Esophagus squamous epithelium (tissue), 5 donors: ENCODE results near the gene MAML3. TPM values are rescaled to one million over a fixed set of nuclear protein-coding genes. Genes with fewer than 3 reads are reported as not detected.
A peak's percentile ranks its signal among the peaks of the same experiment; 100 is the strongest.

ENCODE experiments used
- DNase-seq: peaks from one replicate; lab custom pipeline; 2025; lab: John Stamatoyannopoulos, UW
- H3K27ac ChIP-seq, 4 donors: fragments of 200-600 bp; sonication (generic); one replicate each; pipeline ENCODE4 v1.5.1; 2016 to 2019; ENCODE audit warnings: mild to moderate bottlenecking in 1 of 4
- H3K27me3 ChIP-seq, 4 donors: fragments of 200-600 bp; sonication (generic); 1 replicate in 3 of 4; 2 replicates in 1 of 4; pipeline versions ENCODE4 v1.5.1 to v1.6.0; 2017 to 2021; ENCODE audit warnings: antibody characterized with exemption in 1 of 4
- H3K36me3 ChIP-seq, 3 donors: fragments of 200-600 bp; sonication (generic); one replicate each; pipeline ENCODE4 v1.5.1; 2016 to 2019
- H3K4me1 ChIP-seq, 3 donors: fragments of 200-600 bp; sonication (generic); one replicate each; pipeline ENCODE4 v1.5.1; 2017 to 2019
- H3K4me3 ChIP-seq, 4 donors: fragments of 200-600 bp; sonication (generic); 1 replicate in 3 of 4; 2 replicates in 1 of 4; pipeline ENCODE4 v1.5.1; 2016 to 2019; ENCODE audit warnings: mild to moderate bottlenecking in 2 of 4, moderate library complexity in 1 of 4
- H3K9me3 ChIP-seq, 3 donors: fragments of 200-600 bp; sonication (generic); one replicate each; pipeline ENCODE4 v1.5.1; 2016 to 2019
- CTCF ChIP-seq, 6 experiments: fragments of 450-650 bp in 4 of 6; fragments of 200-600 bp in 2 of 6; sonication (generic) in 2 of 6; IDR thresholded peaks; one replicate each; pipeline ENCODE4 v1.5.1; 2016 to 2019; ENCODE audit warnings: antibody characterized with exemption in 6 of 6, mild to moderate bottlenecking in 4 of 6, moderate library complexity in 4 of 6
- POLR2A ChIP-seq, 4 donors: fragments of 450-650 bp; IDR thresholded peaks; one replicate each; pipeline ENCODE4 v1.6.1; 2017; ENCODE audit warnings: antibody characterized with exemption in 4 of 4, mild to moderate bottlenecking in 4 of 4, moderate library complexity in 3 of 4
- WGBS, 2 donors: methylation state at CpG; one replicate each; pipeline ENCODE4 v1.1.5; 2018; 5-methylcytosine and 5-hydroxymethylcytosine counted together
- intact Hi-C: fragments of 100-400 bp; cut with DNase I; formaldehyde crosslinking; loops from one replicate; pipeline ENCODE4 v1.15.0; 2022
- total RNA-seq, 4 donors: library from RNA; depleted of rRNA; stranded (reverse); fragments of >200 nt; gene quantifications; one replicate each; pipeline ENCODE4 v1.1.0, GENCODE V29; 2016
- donor health status: DM: yes; HTN: yes; CAD: no.

The MAML3 gene
- total RNA-seq, 4 donors from 2014 or later, result 6.9 to 14.2 (median 8.9) TPM

- no peaks in the 10 kb centered on the region for H3K9me3 ChIP-seq
- H3K36me3 ChIP-seq, result no peaks in the 10 kb centered on the region
- H3K27me3 ChIP-seq, result no peaks in the 10 kb centered on the region
- intact Hi-C loops, result no loop called here
- 72 to 74% methylated on average over 3 of the region's 3 CpGs for WGBS, 2 donors
- no peak overlapping the region for H3K4me3 ChIP-seq
- DNase-seq, result no peak
- peaks cover 0 to 35% (median 3%) of the 10 kb centered on the region in 3 donors for H3K4me1 ChIP-seq
- TF ChIP-seq CTCF (IDR thresholded peaks at IDR 0.05) (no peak), POLR2A (IDR thresholded peaks at IDR 0.05) (no peak)
- no peak overlapping the region for H3K27ac ChIP-seq
These were observed 43.3 kb downstream of the MAML3 start for GRCh38 chr4:140110542-140111215.

- Histone ChIP-seq H3K36me3 (no peaks in the 10 kb centered on the region), H3K9me3 (no peaks in the 10 kb centered on the region), H3K27me3 (no peaks in the 10 kb centered on the region), H3K4me3 (no peak overlapping the region), H3K4me1 (peaks cover 0 to 35% (median 3%) of the 10 kb centered on the region in 3 donors), H3K27ac (no peak overlapping the region)
- 83 to 87% methylated on average over 7 of the region's 7 CpGs for WGBS, 2 donors
- intact Hi-C loops, result no loop called here
- no peak for TF ChIP-seq CTCF (IDR thresholded peaks at IDR 0.05)
- TF ChIP-seq POLR2A (IDR thresholded peaks at IDR 0.05), result no peak
- no peak for DNase-seq
These were observed 44.2 kb downstream of the MAML3 start for GRCh38 chr4:140109737-140110136.

GRCh38 chr4:140109292-140109691, 44.7 kb downstream of the MAML3 start:
- 66 to 79% methylated on average over 4 of the region's 4 CpGs for WGBS, 2 donors
- no peak for DNase-seq
- intact Hi-C loops, result no loop called here
- TF ChIP-seq POLR2A (IDR thresholded peaks at IDR 0.05) (no peak), CTCF (IDR thresholded peaks at IDR 0.05) (no peak)
- no peaks in the 10 kb centered on the region for H3K9me3 ChIP-seq
- no peaks in the 10 kb centered on the region for H3K27me3 ChIP-seq
- peaks cover 0 to 35% (median 3%) of the 10 kb centered on the region in 3 donors for H3K4me1 ChIP-seq
- no peaks in the 10 kb centered on the region for H3K36me3 ChIP-seq
- no peak overlapping the region for H3K4me3 ChIP-seq
- peak overlapping the region in 3 of 4 donors; percentile 11 to 66 (median 57) for H3K27ac ChIP-seq

GRCh38 chr4:140108713-140109230, 45.2 kb downstream of the MAML3 start:
- peak overlapping the region in 3 of 4 donors; percentile 11 to 66 (median 57) for H3K27ac ChIP-seq
- no peak for DNase-seq
- no peak overlapping the region for H3K4me3 ChIP-seq
- intact Hi-C loops, result no loop called here
- no peaks in the 10 kb centered on the region for H3K9me3 ChIP-seq
- H3K27me3 ChIP-seq, result no peaks in the 10 kb centered on the region
- TF ChIP-seq CTCF (IDR thresholded peaks at IDR 0.05) (no peak), POLR2A (IDR thresholded peaks at IDR 0.05) (no peak)
- peaks cover 0 to 36% (median 3%) of the 10 kb centered on the region in 3 donors for H3K4me1 ChIP-seq
- H3K36me3 ChIP-seq, result no peaks in the 10 kb centered on the region

- DNase-seq, result no peak
These were observed 45.7 kb downstream of the MAML3 start for GRCh38 chr4:140108243-140108642.

More at GRCh38 chr4:140108243-140108642, 45.7 kb downstream of the MAML3 start:
- H3K4me1 ChIP-seq, result peaks cover 0 to 42% (median 3%) of the 10 kb centered on the region in 3 donors
- WGBS, 2 donors, result 39% methylated on average over 4 of the region's 4 CpGs
- no peak overlapping the region for H3K4me3 ChIP-seq
- TF ChIP-seq POLR2A (IDR thresholded peaks at IDR 0.05) (no peak), CTCF (IDR thresholded peaks at IDR 0.05) (no peak)
- no peaks in the 10 kb centered on the region for H3K9me3 ChIP-seq
- intact Hi-C loops, result no loop called here
- no peaks in the 10 kb centered on the region for H3K27me3 ChIP-seq
- peak overlapping the region in 3 of 4 donors; percentile 11 to 66 (median 57) for H3K27ac ChIP-seq
- no peaks in the 10 kb centered on the region for H3K36me3 ChIP-seq
